ENCODE measurements around the gene EMC1.

The EMC1 gene

GRCh38 chr1:19222573-19222972 is 28.8 kb downstream of the EMC1 start:
- no peak for ATAC-seq (ENCODE audit: insufficient read depth, low read depth)

GRCh38 chr1:19220991-19221390 is 30.3 kb downstream of the EMC1 start:
- no peaks in the 10 kb centered on the region for H3K27me3 ChIP-seq (ENCODE audit: insufficient read depth, low read length, poor library complexity)
- H3K9me3 ChIP-seq (ENCODE audit: insufficient read depth, low read length, severe bottlenecking): no peaks in the 10 kb centered on the region
- peaks cover 43% of the 10 kb centered on the region for H3K79me2 ChIP-seq (ENCODE audit: insufficient read depth, low read length)
- no peak for TF ChIP-seq EZH2 (IDR thresholded peaks at IDR 0.05; ENCODE audit: borderline replicate concordance, low read depth, low read length, severe bottlenecking)
- no peak for TF ChIP-seq CTCF (IDR thresholded peaks at IDR 0.05; ENCODE audit: borderline replicate concordance, extremely low read depth, low read length, poor library complexity, severe bottlenecking)
- ATAC-seq (ENCODE audit: insufficient read depth, low read depth) (no peak), DNase-seq (no peak)
- no peak overlapping the region for H2AFZ ChIP-seq (ENCODE audit: low read depth, low read length)
- no peak overlapping the region for H3K4me3 ChIP-seq (ENCODE audit: low read depth in 1 of 2, low read length in 2 of 2)
- no peaks in the 10 kb centered on the region for H3K4me1 ChIP-seq (ENCODE audit: insufficient read depth, low read length)
- H3K36me3 ChIP-seq (ENCODE audit: insufficient read depth, low read length): peaks cover 92% of the 10 kb centered on the region
- no peak overlapping the region for H3K4me2 ChIP-seq (ENCODE audit: insufficient read depth, low read length)
- H3K9ac ChIP-seq (ENCODE audit: low read depth, low read length): no peak overlapping the region
- no peak overlapping the region for H3K27ac ChIP-seq (ENCODE audit: low read length)
- peaks cover 31% of the 10 kb centered on the region for H4K20me1 ChIP-seq (ENCODE audit: insufficient read depth, low read length)

More at GRCh38 chr1:19222573-19222972, 28.8 kb downstream of the EMC1 start:
- Histone ChIP-seq H4K20me1 (ENCODE audit: insufficient read depth, low read length) (peaks cover 28% of the 10 kb centered on the region), H3K36me3 (ENCODE audit: insufficient read depth, low read length) (peaks cover 95% of the 10 kb centered on the region), H3K9me3 (ENCODE audit: insufficient read depth, low read length, severe bottlenecking) (no peaks in the 10 kb centered on the region), H2AFZ (ENCODE audit: low read depth, low read length) (no peak overlapping the region), H3K27me3 (ENCODE audit: insufficient read depth, low read length, poor library complexity) (no peaks in the 10 kb centered on the region), H3K27ac (ENCODE audit: low read length) (no peak overlapping the region), H3K4me1 (ENCODE audit: insufficient read depth, low read length) (no peaks in the 10 kb centered on the region), H3K79me2 (ENCODE audit: insufficient read depth, low read length) (peaks cover 32% of the 10 kb centered on the region), H3K4me2 (ENCODE audit: insufficient read depth, low read length) (no peak overlapping the region), H3K4me3 (ENCODE audit: low read depth in 1 of 2, low read length in 2 of 2) (no peak overlapping the region), H3K9ac (ENCODE audit: low read depth, low read length) (no peak overlapping the region)
- no peak for TF ChIP-seq EZH2 (IDR thresholded peaks at IDR 0.05; ENCODE audit: borderline replicate concordance, low read depth, low read length, severe bottlenecking)
- no peak for TF ChIP-seq CTCF (IDR thresholded peaks at IDR 0.05; ENCODE audit: borderline replicate concordance, extremely low read depth, low read length, poor library complexity, severe bottlenecking)
- no peak for DNase-seq

- Histone ChIP-seq H2AFZ (ENCODE audit: low read depth, low read length) (no peak overlapping the region), H3K4me1 (ENCODE audit: insufficient read depth, low read length) (no peaks in the 10 kb centered on the region), H3K36me3 (ENCODE audit: insufficient read depth, low read length) (peaks cover 85% of the 10 kb centered on the region), H3K9me3 (ENCODE audit: insufficient read depth, low read length, severe bottlenecking) (no peaks in the 10 kb centered on the region), H3K27ac (ENCODE audit: low read length) (no peak overlapping the region), H3K4me2 (ENCODE audit: insufficient read depth, low read length) (no peak overlapping the region), H4K20me1 (ENCODE audit: insufficient read depth, low read length) (peaks cover 33% of the 10 kb centered on the region), H3K27me3 (ENCODE audit: insufficient read depth, low read length, poor library complexity) (no peaks in the 10 kb centered on the region), H3K79me2 (ENCODE audit: insufficient read depth, low read length) (peaks cover 48% of the 10 kb centered on the region), H3K4me3 (ENCODE audit: low read depth in 1 of 2, low read length in 2 of 2) (no peak overlapping the region), H3K9ac (ENCODE audit: low read depth, low read length) (no peak overlapping the region)
- DNase-seq (no peak), ATAC-seq (ENCODE audit: insufficient read depth, low read depth) (no peak)
- TF ChIP-seq EZH2 (IDR thresholded peaks at IDR 0.05; ENCODE audit: borderline replicate concordance, low read depth, low read length, severe bottlenecking): no peak
- no peak for TF ChIP-seq CTCF (IDR thresholded peaks at IDR 0.05; ENCODE audit: borderline replicate concordance, extremely low read depth, low read length, poor library complexity, severe bottlenecking)
These were observed 31.1 kb downstream of the EMC1 start for GRCh38 chr1:19220080-19220846.
